GM19452 (cell line): ENCODE results near the gene PCA3.
"Not testable (repeated sequence)": the region's sequence is repeated elsewhere in the genome, so short reads cannot be mapped to it uniquely, and the experiment has no call there.

ENCODE experiments used
- ATAC-seq: cut with Tn5 transposase; IDR thresholded peaks from one replicate; pipeline ENCODE4 v1.9.1; 2021; ENCODE audit not compliant: unreplicated experiment

Gene PCA3

GRCh38 chr9:76764138-76764537, at the start of gene PCA3:
PCA3 (plus strand) TSS chr9:76764438.
- ATAC-seq: no peak

GRCh38 chr9:76716085-76716672, 48.1 kb upstream of the PCA3 start:
- ATAC-seq: no peak

DNA sequence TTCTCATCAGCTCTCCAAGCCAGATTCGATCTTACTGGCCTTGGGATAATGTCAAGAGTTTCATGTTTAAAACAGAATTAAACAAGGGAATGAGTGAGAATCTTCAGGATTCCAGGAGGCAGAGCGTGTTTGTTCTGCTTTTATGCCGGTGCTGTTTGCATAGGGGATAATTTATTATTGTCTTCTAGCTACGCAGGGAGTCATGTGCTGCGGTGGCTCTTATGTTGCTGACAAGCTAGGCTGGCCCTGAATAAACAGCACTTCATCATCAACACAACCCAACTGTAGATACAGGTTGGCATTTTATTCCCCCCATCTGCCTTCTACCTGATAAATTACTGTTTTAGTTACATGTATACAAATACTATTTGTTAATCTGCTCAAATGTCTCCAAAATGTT, 47.1 kb upstream of the PCA3 start:
- ATAC-seq: no peak

DNA sequence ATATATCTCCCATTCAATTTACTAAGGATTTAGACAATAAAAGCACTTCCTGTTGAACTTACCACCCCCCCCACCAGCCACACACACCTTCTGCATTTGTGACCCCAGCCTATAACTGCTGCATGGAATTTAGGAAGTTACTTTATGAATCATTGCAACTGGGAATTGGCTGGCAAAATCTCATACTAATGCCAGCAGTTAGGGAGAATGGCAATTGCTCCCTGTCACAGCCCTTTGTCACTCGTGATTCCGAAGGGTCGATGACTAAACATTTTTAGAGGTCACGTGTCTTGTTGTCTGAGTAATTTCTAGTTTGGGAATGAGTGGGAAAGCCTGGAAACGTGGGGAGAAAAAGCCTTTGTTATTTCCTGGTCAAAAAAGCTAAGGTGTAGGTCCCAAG, 46.6 kb upstream of the PCA3 start:
- no peak for ATAC-seq

DNA sequence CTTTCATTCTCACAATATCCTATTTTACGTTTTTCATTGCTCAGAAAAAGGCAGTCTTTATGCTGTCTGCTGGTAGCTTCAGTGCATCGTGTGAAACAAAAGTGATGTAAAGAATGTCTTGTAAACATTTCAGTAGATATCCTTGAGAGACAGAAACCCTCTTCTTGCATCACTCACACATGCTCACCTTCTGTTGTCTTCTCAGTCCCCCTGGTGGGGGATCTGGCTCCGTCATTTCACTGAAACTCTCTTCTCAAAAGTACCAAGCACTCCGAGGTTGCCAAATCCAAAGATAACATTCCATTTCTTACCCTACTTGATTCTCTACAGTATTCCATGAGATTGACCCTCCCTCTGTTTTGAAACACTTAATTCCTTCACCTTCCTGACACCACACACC, 46.1 kb upstream of the PCA3 start:
- ATAC-seq: no peak

DNA sequence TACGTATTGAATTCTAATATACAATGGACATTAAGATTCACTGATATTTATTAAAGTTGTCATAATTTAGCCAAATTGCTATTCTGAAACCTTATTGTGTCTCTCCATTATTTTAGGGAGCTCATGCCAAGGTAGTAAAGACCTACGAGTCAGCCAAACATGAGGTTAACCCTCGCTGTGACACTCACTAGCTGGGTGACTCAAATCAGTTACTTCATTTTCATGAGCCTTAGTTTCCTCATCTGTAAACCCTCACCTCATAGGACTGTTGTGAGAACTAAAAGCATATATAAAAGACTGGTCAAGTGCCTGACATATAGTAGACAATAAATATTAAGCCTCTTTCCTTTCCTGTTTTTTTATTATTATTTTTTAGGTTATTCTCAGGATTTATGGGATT, 44.0 kb upstream of the PCA3 start:
- no peak for ATAC-seq

- ATAC-seq: no peak
Measured at GRCh38 chr9:76725011-76725546, 39.2 kb upstream of the PCA3 start.

DNA sequence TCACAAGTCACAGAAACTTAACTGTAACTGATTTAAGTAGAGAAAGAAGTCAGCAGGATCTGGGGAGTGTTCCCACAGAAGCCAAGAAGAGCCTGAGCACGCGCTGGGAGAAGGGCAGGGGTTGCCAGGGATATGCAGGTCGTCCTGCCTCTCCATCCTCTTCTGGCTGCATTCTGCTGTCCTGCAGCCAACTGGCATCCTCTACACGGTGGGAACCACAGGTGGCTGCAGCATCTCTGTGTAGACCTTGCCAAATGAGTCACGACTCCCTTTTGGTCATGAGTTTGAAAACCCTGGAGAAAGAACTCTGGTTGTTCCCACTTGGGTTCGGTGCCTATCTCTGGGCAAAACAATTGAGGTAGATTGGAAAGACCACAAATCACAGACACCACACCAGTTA, 38.4 kb upstream of the PCA3 start:
- ATAC-seq: no peak

DNA sequence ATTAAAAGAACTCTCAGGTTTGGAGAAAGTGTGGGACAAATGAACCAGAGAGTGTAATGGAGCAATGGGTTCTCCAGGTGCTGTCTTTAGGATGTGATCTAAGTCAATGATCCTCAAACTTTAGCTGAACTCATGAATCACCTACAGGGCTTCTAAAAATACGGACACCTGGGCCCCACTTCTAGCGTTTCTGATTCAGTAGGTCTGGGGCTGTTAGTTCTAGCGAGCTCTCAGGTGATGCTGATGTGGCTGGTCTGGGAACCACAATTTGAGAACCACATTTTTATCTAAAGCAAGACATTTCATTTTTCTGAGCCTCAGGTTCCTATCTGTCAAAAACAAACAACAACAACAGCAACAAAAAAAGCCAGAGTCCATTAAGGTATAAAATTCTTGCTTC, 35.1 kb upstream of the PCA3 start:
- no peak for ATAC-seq

DNA sequence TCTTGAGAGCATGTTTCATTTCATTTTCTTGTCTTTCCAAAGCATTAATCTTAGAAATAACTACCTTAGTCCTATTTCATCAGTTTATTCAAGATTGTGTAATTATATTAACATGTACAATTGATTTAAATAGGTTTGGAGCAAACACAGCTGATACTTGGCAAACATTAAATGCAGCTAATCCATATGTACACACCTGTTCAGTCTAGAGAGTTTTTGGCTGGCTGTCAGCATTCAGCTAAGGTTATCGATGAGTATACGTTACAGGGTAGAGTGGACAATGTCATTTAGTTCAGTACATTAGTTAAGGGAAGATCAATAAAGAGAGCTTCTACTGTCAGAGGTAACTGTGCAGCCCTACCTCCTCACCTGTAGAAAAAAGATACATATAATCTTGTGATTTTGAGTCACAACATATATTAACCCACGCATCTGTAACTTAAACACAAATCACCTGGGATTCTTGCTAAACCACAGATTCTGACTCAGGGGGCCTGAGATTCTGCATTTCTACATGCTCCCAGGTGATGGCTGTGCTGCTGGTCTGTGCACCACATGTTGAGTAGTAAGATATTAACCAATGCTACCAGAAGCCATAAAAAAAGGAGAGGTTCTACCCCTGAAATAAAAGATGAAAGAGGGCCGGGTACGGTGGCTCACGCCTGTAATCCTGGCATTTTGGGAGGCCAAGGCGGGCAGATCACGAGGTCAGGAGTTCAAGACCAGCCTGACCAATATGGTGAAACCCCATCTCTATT, 34.1 kb upstream of the PCA3 start:
- no peak for ATAC-seq

DNA sequence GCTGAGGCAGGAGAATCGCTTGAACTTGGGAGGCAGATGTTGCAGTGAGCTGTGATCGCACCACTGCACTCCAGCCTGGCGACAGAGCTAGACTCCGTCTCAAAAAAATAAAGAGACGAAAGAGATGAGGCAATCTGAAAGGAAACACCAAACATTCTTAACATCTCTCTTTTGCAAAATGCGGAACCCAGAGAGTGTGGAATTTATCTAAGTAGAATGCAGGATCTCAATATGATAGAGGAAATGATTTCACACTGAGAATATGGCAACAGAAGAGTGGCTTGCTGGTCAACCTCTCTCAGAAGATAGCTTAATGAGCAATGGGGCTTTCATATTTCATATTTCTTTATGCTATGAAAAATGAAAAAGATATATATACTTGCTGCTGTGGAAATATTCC, 33.4 kb upstream of the PCA3 start:
- ATAC-seq: no peak

DNA sequence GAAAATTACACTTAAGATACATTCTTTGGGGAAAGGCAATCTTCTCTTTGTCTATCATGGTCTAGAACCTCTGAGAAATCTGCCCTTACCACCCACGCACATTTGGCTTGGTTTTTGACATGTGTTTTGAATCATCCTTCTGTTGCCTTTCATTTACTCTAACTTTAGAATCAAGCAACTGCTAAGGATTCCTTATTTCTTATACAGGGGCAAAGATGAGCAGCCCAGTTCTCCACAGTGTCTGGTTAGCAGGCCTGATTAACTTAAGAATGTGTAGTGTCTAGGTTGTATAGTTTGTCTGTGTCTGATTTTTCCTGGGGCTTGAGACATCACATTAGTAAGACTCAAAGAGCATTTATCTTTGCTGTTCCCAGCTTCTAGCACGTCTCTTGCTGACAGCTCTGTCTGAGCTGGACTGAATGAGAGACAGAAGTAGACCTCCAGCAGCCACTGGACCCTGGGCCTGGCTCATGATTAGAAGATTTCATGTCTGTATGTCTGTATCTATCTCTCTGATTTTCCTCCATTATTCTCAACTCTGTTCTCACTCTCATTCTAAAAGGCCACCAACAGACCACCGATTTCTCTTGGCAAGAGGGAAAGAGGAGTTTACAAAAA, 31.8 kb upstream of the PCA3 start:
- no peak for ATAC-seq

DNA sequence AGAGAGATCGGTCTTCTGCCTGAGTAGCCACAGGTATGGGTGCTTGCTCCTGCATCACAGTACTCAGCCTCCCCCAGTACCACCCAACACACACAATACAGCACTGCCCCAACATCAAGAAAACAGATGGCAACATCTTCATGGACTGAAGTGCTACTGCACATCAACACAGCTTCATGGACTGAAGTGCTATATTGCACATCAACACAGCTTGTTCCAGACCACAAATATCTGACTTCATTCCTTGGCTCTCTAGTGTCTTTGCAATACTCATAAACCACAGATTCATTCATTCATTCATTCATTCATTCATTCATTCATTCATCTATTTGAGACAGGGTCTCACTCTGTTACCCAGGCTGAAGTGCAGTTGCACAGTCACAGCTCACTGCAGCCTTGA, 31.1 kb upstream of the PCA3 start:
- no peak for ATAC-seq

DNA sequence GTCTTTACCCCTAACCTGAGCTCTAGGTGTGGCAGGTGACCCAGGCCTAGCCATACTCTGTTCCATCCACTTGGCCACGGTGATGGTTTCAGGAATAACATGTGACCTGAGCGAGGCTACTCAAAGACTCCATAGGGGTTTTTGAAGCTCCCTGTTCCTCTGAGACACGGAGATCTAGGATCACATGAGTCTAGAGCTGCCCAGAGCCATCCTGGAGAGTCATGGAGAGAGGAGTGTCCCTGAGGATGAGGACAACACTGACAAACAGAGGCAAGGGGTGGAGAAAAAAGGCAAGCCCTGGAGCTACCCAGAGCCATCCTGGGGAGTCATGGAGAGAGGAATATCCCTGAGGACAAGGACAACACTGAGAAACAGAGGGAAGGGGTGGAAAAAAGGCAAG, 29.5 kb upstream of the PCA3 start:
- no peak for ATAC-seq

DNA sequence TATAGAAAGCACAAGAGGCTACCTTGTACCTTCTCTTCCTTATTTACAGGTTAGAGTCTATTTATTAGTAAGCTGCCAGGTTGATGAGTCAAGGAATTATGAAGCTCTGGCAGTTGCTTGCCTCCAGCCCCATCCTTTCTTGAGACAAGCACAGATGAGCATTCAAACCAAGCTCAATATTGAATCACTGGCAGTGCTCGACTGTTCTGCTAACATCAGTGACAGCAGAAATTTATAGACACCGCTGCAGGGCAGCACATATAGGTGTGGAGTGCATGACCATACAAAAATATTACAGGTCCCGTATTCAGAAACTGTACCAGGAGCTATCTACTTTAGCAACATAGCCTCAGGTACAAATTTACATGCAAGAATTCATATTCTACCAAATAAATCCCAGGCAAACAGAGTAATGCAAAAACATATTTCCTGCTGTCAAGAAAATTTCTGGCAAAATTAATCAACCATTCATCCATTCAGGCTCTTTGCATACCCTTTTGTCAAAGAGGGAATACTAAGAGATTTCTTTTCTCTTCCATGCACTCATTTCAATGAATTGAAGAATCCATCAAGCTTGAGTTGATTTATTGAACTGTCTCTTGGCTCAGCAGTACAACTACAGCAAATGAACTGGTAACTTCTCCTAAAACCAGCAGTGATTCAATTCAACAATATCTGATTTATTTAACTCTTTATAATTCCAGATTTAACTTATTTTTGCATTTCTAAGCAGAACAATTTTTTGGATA, 26.9 kb upstream of the PCA3 start:
- no peak for ATAC-seq

- ATAC-seq: no peak
Measured at GRCh38 chr9:76738402-76738801, 25.8 kb upstream of the PCA3 start.

DNA sequence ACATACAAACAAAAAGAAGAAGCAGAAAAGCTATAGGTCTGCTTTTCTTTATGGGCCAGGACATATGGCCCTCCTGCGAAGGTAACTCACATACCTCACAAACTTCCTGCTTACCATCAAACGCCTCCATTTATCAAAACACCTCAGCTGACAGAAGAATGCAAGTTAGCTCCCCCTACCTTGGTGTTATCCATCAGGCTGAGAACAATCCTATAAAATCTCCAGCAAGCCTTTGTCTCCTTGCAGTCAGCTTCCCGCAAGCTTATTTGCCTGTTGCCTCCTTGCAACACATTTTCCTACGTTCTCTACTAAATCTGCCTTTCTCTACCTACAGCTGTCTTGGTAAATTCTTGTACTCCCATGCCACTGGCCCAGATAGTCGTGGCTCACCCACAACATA, 22.7 kb upstream of the PCA3 start:
- no peak for ATAC-seq

- not testable (repeated sequence) for ATAC-seq
Measured at GRCh38 chr9:76742890-76743289, 21.3 kb upstream of the PCA3 start.

DNA sequence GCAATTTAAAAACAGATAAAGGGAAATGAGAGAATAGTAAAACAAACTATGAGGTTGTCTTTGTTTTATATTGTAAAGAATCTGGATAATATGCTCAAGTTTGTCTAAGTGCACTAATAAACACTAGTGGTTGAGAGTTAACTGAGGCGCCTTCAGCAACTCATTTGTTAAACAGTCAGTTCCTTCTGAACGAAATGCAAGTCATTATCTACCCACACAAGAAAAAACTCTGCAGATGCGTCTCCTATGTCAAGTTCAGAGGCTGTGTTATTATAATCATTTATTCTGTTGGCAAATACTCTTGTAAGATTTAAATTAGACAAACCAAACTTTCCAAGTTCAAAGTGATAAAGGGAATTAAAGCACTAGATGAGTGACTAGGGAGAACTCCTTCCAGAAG, 20.3 kb upstream of the PCA3 start:
- no peak for ATAC-seq

- no peak for ATAC-seq
Measured at GRCh38 chr9:76744336-76744735, 19.9 kb upstream of the PCA3 start.

DNA sequence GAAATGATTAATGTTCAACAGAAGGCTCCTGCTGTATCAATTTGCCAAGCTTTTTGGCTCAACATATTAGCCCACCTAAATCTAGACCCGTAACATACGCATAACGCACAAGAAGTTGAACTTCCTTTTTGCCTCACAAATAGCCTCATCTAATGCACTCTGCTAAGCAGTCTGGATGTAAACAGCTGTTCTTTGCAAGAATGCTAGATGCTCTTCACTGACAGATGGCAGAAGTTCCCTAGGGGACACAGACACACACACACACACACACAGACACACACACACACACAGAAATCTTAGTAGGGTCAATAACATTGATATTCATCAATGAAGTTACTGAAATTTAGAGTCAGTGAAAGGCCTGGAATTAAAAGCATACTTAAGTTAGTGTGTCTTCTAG, 13.2 kb upstream of the PCA3 start:
- ATAC-seq: no peak

GRCh38 chr9:76756268-76756640, 8.0 kb upstream of the PCA3 start:
- ATAC-seq: peak; percentile 30
